Chondrocyte (in vitro differentiated cells): ENCODE measurements around the gene OR6B2. TPM values are rescaled to one million over a fixed set of nuclear protein-coding genes. Genes with fewer than 3 reads are reported as not detected.

Experiments used
- total RNA-seq: library from RNA; stranded (reverse); gene quantifications from 3 replicates; pipeline ENCODE4 v1.2.1, GENCODE V29; 2021

Gene OR6B2
- total RNA-seq, 1 donor from 2014 or later = not detected

Other genes starting within 250 kb of the OR6B2 start
- gene NDUFA10, start 5.1 kb downstream of the OR6B2 start, total RNA-seq = 83.1 to 91.0 TPM (median 90.2 TPM) in 3 replicates
- gene OR6B3, start 23.1 kb upstream of the OR6B2 start, total RNA-seq = not detected in 3 replicates
- 139 to 162 TPM (median 140 TPM) in 3 replicates for gene COPS9, start 105.9 kb upstream of the OR6B2 start, total RNA-seq
- not detected in 3 replicates for gene OTOS, start 110.2 kb upstream of the OR6B2 start, total RNA-seq